H9 (cell line): ENCODE measurements around the gene VRK2. TPM values are rescaled to one million over a fixed set of nuclear protein-coding genes. Genes with fewer than 3 reads are reported as not detected.

Experiments used
- DNase-seq: peaks from one replicate; pipeline ENCODE4 v3.0.0-alpha.2; 2017
- H2AFZ ChIP-seq: one replicate; pipeline ENCODE4 v1.6.1; 2013; ENCODE audit warnings: mild to moderate bottlenecking, low read length, control low read depth, moderate library complexity
- H2AK5ac ChIP-seq: 2 replicates; pipeline ENCODE4 v1.6.1; 2013; ENCODE audit warnings: low read length, control low read depth, mixed read lengths; ENCODE audit not compliant: insufficient read length
- H2BK120ac ChIP-seq: one replicate; pipeline ENCODE4 v1.6.1; 2013; ENCODE audit warnings: low read depth, mild to moderate bottlenecking, low read length, control low read depth, inconsistent platforms; ENCODE audit not compliant: poor library complexity, severe bottlenecking
- H2BK12ac ChIP-seq: 2 replicates; pipeline ENCODE4 v1.6.1; 2013; ENCODE audit warnings: low read length, control low read depth, mixed read lengths, low read depth; ENCODE audit not compliant: insufficient read length
- H2BK15ac ChIP-seq: 2 replicates; pipeline ENCODE4 v1.6.1; 2013; ENCODE audit warnings: low read depth, low read length, control low read depth
- H2BK20ac ChIP-seq: one replicate; pipeline ENCODE4 v1.6.1; 2013; ENCODE audit warnings: low read depth, mild to moderate bottlenecking, low read length, control low read depth, inconsistent platforms; ENCODE audit not compliant: poor library complexity, severe bottlenecking
- H2BK5ac ChIP-seq: 2 replicates; pipeline ENCODE4 v1.6.1; 2013; ENCODE audit warnings: low read length, control low read depth, mixed read lengths; ENCODE audit not compliant: insufficient read length
- H3K14ac ChIP-seq: 2 replicates; pipeline ENCODE4 v1.6.1; 2013; ENCODE audit warnings: low read length, control low read depth; ENCODE audit not compliant: insufficient read depth
- H3K18ac ChIP-seq: 2 replicates; pipeline ENCODE4 v1.6.1; 2013; ENCODE audit warnings: low read depth, mild to moderate bottlenecking, mixed read lengths, low read length, control low read depth; ENCODE audit not compliant: insufficient read length
- H3K23ac ChIP-seq: 2 replicates; pipeline ENCODE4 v1.6.1; 2013; ENCODE audit warnings: low read length, control low read depth, mixed read lengths, low read depth; ENCODE audit not compliant: insufficient read length
- H3K23me2 ChIP-seq: 2 replicates; pipeline ENCODE4 v1.6.1; 2013; ENCODE audit warnings: low read depth, mild to moderate bottlenecking, mixed read lengths, low read length, control low read depth; ENCODE audit not compliant: insufficient read length, poor library complexity, severe bottlenecking
- H3K27ac ChIP-seq: 2 replicates; pipeline ENCODE4 v1.5.1; 2013; ENCODE audit warnings: low read length, control low read depth, mixed read lengths, low read depth; ENCODE audit not compliant: insufficient read length
- H3K27me3 ChIP-seq: 2 replicates; pipeline ENCODE4 v1.6.1; 2013; ENCODE audit warnings: low read length, control low read depth, inconsistent platforms; ENCODE audit not compliant: insufficient read depth
- H3K4ac ChIP-seq: 2 replicates; pipeline ENCODE4 v1.6.1; 2013; ENCODE audit warnings: low read depth, mild to moderate bottlenecking, control low read depth, inconsistent platforms, low read length, moderate library complexity
- H3K4me1 ChIP-seq: 2 replicates; pipeline ENCODE4 v1.6.1; 2013; ENCODE audit warnings: low read length, control low read depth, inconsistent platforms; ENCODE audit not compliant: insufficient read depth
- H3K4me2 ChIP-seq: 2 replicates; pipeline ENCODE4 v1.6.1; 2013; ENCODE audit warnings: low read length, control low read depth, mixed read lengths; ENCODE audit not compliant: insufficient read length, insufficient read depth
- H3K56ac ChIP-seq: 2 replicates; pipeline ENCODE4 v1.6.1; 2013; ENCODE audit warnings: low read depth, mild to moderate bottlenecking, mixed read lengths, low read length, control low read depth; ENCODE audit not compliant: insufficient read length
- H3K79me1 ChIP-seq: 2 replicates; pipeline ENCODE4 v1.6.1; 2013; ENCODE audit warnings: low read depth, mild to moderate bottlenecking, moderate library complexity, low read length, control low read depth, inconsistent platforms; ENCODE audit not compliant: insufficient read depth, poor library complexity, severe bottlenecking
- H3K79me2 ChIP-seq: 2 replicates; pipeline ENCODE4 v1.6.1; 2013; ENCODE audit warnings: low read length, control low read depth, inconsistent platforms; ENCODE audit not compliant: insufficient read depth
- H3K9ac ChIP-seq: 2 replicates; pipeline ENCODE4 v1.6.1; 2013; ENCODE audit warnings: low read length, control low read depth, mixed read lengths; ENCODE audit not compliant: insufficient read length; ENCODE audit errors: extremely low read depth
- H3K9me3 ChIP-seq: one replicate; pipeline ENCODE4 v1.6.1; 2013; ENCODE audit warnings: low read depth, low read length, inconsistent platforms; ENCODE audit not compliant: control insufficient read depth
- H3T11ph ChIP-seq: one replicate; pipeline ENCODE4 v1.6.1; 2013; ENCODE audit warnings: mild to moderate bottlenecking, low read length, control low read depth, inconsistent platforms
- H4K20me1 ChIP-seq: one replicate; pipeline ENCODE4 v1.6.1; 2013; ENCODE audit not compliant: control insufficient read depth, insufficient read length, insufficient read depth
- H4K5ac ChIP-seq: 2 replicates; pipeline ENCODE4 v1.6.1; 2013; ENCODE audit warnings: low read depth, mild to moderate bottlenecking, mixed read lengths, low read length, control low read depth; ENCODE audit not compliant: insufficient read length
- H4K8ac ChIP-seq: replicated peaks from 2 replicates; pipeline ENCODE4 v1.6.1; 2013; ENCODE audit warnings: low read length, control low read depth, mixed read lengths, low read depth; ENCODE audit not compliant: insufficient read length
- H4K91ac ChIP-seq: 2 replicates; pipeline ENCODE4 v1.6.1; 2013; ENCODE audit warnings: low read depth, mild to moderate bottlenecking, moderate library complexity, mixed read lengths, low read length, control low read depth; ENCODE audit not compliant: insufficient read length
- H3K27ac Mint-ChIP-seq, 3 experiments: 2 replicates in 2 of 3; 3 replicates in 1 of 3; pipeline ENCODE4 v1.8.0; 2020 to 2021; ENCODE audit warnings: mixed read lengths in 3 of 3, mild to moderate bottlenecking in 1 of 3, moderate library complexity in 1 of 3
- H3K27me3 Mint-ChIP-seq: 2 replicates; pipeline ENCODE4 v1.8.0; 2021; ENCODE audit warnings: low read depth, mild to moderate bottlenecking, moderate library complexity, mixed read lengths
- H3K36me3 Mint-ChIP-seq, 3 experiments: 2 replicates in 2 of 3; 3 replicates in 1 of 3; pipeline ENCODE4 v1.8.0; 2020 to 2021; ENCODE audit warnings: low read depth in 3 of 3, mixed read lengths in 3 of 3; ENCODE audit not compliant: insufficient read depth in 1 of 3
- H3K4me1 Mint-ChIP-seq, 2 experiments: 2 replicates each; pipeline ENCODE4 v1.8.0; 2020; ENCODE audit warnings: mixed read lengths in 2 of 2
- H3K4me3 Mint-ChIP-seq, 2 experiments: 2 replicates in 1 of 2; 3 replicates in 1 of 2; pipeline ENCODE4 v1.8.0; 2020 to 2021; ENCODE audit warnings: mild to moderate bottlenecking in 2 of 2, mixed read lengths in 2 of 2, moderate library complexity in 1 of 2
- H3K9me3 Mint-ChIP-seq, 2 experiments: 2 replicates in 1 of 2; 3 replicates in 1 of 2; pipeline ENCODE4 v1.8.0; 2020; ENCODE audit warnings: mild to moderate bottlenecking in 2 of 2, mixed read lengths in 2 of 2, moderate library complexity in 1 of 2
- total RNA-seq: library from RNA; stranded (reverse); gene quantifications from 2 replicates; pipeline ENCODE4 v1.2.1, GENCODE V29; 2021
- TF ChIP-seq, protein P1 (sequence below): fragments of 200-600 bp; sonication (generic); conservative IDR thresholded peaks from 3 replicates; pipeline ENCODE4 v1.8.0; 2021; ENCODE audit warnings: antibody characterized with exemption, mild to moderate bottlenecking

Gene VRK2
- total RNA-seq, 1 experiment from 2014 or later = 23.8 TPM

DNA sequence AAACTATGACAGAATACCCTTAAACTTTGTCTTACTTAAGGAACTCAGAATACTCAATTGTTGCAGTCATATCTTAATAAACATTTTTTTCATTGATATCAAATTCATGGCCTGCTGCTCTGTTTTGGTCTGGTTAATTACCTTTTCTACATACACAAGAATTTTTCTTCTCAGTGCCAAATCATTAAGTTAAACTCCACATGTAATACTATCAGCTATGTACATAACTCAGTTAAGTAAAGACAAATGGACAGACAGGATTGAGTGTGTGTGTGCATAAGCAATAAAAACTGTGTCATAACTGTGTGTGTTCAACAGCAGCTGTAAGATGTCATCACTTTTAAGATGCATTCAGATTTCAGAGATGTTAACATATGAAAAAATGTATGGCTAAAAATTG lies 34.4 kb downstream of the VRK2 start:
- DNase-seq = no peak
- H3K23me2 ChIP-seq = no peaks in the 10 kb centered on the region
- H3K4me1 Mint-ChIP-seq = no peaks in the 10 kb centered on the region

More for the DNA sequence above, 34.4 kb downstream of the VRK2 start:
- H3K56ac ChIP-seq = no peak overlapping the region
- no peak overlapping the region for H3K18ac ChIP-seq
- H3K27me3 Mint-ChIP-seq = no peaks in the 10 kb centered on the region
- H3K27ac Mint-ChIP-seq = no peak overlapping the region; a peak in 1 of 7 replicates
- H3K27me3 ChIP-seq = no peaks in the 10 kb centered on the region
- no peak overlapping the region for H2AK5ac ChIP-seq
- H4K20me1 ChIP-seq = no peaks in the 10 kb centered on the region
- H3K4me2 ChIP-seq = no peak overlapping the region
- no peak overlapping the region for H4K91ac ChIP-seq
- H3K4ac ChIP-seq = no peak overlapping the region
- no peak overlapping the region for H2BK15ac ChIP-seq
- no peak overlapping the region for H2BK20ac ChIP-seq
- no peaks in the 10 kb centered on the region for H3K79me1 ChIP-seq
- H3K36me3 Mint-ChIP-seq = no peaks in the 10 kb centered on the region; a peak in 1 of 7 replicates
- no peak overlapping the region for H4K8ac ChIP-seq
- no peaks in the 10 kb centered on the region for H3K79me2 ChIP-seq
- H2BK5ac ChIP-seq = no peak overlapping the region
- no peak overlapping the region for H3K14ac ChIP-seq
- H3K4me1 ChIP-seq = no peaks in the 10 kb centered on the region
- no peak overlapping the region for H2BK120ac ChIP-seq
- H3K4me3 Mint-ChIP-seq = no peak overlapping the region
- H3K27ac ChIP-seq = no peak overlapping the region
- no peak overlapping the region for H3T11ph ChIP-seq
- no peaks in the 10 kb centered on the region for H3K9me3 Mint-ChIP-seq
- H4K5ac ChIP-seq = no peak overlapping the region
- no peak overlapping the region for H3K23ac ChIP-seq
- no peak overlapping the region for H2BK12ac ChIP-seq
- no peak overlapping the region for H2AFZ ChIP-seq
- no peak overlapping the region for H3K9ac ChIP-seq
- TF ChIP-seq, protein P1, sequence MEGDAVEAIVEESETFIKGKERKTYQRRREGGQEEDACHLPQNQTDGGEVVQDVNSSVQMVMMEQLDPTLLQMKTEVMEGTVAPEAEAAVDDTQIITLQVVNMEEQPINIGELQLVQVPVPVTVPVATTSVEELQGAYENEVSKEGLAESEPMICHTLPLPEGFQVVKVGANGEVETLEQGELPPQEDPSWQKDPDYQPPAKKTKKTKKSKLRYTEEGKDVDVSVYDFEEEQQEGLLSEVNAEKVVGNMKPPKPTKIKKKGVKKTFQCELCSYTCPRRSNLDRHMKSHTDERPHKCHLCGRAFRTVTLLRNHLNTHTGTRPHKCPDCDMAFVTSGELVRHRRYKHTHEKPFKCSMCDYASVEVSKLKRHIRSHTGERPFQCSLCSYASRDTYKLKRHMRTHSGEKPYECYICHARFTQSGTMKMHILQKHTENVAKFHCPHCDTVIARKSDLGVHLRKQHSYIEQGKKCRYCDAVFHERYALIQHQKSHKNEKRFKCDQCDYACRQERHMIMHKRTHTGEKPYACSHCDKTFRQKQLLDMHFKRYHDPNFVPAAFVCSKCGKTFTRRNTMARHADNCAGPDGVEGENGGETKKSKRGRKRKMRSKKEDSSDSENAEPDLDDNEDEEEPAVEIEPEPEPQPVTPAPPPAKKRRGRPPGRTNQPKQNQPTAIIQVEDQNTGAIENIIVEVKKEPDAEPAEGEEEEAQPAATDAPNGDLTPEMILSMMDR = no peak
- no peaks in the 10 kb centered on the region for H3K9me3 ChIP-seq
